Breast epithelium (tissue), 3 donors: Measurements from ENCODE around the gene PPP1R12B.
"Not testable (repeated sequence)": the region's sequence is repeated elsewhere in the genome, so short reads cannot be mapped to it uniquely, and the experiment has no call there.

Experiments
- CTCF ChIP-seq, 3 donors: fragments of 450-650 bp; IDR thresholded peaks; one replicate each; pipeline ENCODE4 v1.5.1; 2016 to 2017; ENCODE audit warnings: antibody characterized with exemption in 3 of 3, mild to moderate bottlenecking in 3 of 3, moderate library complexity in 3 of 3
- POLR2A ChIP-seq: fragments of 450-650 bp; IDR thresholded peaks from one replicate; pipeline ENCODE4 v1.6.1; 2016; ENCODE audit warnings: antibody characterized with exemption, mild to moderate bottlenecking, moderate library complexity

DNA sequence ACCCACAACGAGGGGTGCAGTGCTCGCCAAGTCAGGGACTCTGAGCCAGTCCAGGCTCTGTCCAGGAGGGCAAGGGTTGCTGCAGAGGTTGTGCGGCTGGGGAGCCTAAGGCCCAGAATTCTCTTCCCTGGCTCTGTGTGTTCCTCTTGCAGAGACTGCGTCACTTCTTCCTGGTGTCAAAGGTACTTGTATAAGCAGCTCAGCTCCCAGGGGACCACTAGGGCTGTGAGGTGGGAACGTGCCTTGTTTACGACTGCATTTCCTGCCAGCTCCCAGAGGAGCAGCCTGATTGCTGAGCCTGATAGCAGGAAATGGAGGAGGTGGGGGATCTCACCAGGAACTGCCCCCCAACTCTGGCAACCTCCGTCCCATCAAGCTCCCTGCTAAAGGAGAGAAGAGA lies 278.5 kb downstream of the PPP1R12B start:
- TF ChIP-seq CTCF (IDR thresholded peaks at IDR 0.05); POLR2A: not testable (repeated sequence)
